ENCODE measurements around the gene PHACTR3.
"Not testable (repeated sequence)": the region's sequence is repeated elsewhere in the genome, so short reads cannot be mapped to it uniquely, and the experiment has no call there.

The PHACTR3 gene

DNA sequence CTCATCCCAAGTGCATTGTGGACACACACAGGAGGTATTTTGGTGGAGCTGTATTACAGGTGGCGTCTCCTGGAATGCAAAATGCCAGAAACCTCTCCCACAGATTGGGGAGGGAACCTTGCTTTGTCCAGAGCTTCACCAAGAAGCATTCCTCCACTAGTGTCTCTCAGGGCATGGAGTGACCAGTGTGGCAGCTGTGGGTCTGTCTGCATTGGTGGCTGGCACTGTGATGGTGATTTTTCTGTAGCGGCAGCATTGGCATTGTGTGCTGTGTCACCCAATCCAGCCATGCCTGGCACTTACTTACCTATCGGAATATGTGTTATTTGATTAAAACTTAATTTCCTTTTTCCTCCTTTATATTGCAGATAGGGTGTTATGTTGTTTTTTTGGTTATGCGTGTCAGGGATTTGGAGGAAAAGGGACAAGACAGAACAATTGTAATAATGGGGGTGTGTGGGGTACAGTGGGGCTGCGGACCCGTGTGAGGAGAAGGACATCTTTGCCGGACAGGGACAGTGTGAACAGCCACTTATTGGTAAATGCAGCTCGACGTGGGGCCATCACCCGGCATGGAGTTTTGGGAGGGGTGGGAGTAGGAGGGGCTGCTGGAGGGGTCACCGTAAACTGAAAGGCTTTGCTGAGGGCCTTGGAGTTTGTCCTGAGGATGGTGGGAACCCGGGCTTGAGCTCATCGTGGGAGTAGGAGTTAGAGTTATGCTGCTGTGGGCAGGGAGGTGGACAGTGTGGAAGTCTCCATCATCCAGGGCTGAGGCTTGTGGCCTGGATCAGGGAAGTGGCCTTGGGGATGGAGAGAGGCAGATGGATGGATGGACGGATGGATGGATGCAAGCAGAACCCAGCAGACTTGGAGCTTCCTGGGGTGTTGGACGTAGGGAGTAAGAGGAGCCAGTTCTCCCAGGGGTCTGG lies 224.0 kb downstream of the PHACTR3 start:
- DNase-seq (ENCODE audit: low read depth in 2 of 2), result no peak

DNA sequence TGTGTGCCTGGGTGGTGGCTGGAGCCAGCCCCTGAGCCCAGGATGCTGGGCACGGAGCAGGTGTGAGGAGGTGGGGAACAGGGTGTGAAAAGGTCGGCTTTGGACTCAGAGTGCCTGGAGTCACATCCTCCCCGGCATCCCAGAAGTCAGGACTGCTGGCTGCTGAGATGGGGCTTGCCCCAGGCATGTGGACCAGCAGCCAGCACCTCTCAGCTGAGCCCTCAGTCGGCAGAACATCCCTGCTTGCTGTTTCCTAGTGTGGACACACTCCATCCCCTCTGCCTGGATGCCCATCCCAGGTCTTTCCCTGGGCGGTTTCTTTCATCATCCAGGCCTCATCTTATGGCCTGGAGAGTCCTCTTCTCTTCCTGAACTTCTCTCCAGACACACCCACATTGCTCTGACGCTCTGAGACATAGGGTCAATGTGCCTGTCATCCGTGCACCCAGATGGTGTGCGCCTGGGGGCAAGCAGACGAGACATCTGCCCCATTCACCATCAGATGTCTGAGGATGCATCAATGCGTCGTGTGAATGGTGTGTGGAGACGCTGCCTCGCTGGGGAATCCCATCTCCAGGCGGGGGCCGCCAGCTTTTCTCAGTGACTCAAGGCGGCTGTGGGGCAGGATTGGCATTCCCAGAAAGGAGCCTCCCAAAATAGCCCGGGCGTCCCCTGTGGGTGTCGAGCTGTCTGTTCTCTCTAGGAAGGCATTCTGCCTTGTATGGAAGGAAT lies 224.9 kb downstream of the PHACTR3 start:
- DNase-seq (ENCODE audit: low read depth in 2 of 2), result no peak

DNA sequence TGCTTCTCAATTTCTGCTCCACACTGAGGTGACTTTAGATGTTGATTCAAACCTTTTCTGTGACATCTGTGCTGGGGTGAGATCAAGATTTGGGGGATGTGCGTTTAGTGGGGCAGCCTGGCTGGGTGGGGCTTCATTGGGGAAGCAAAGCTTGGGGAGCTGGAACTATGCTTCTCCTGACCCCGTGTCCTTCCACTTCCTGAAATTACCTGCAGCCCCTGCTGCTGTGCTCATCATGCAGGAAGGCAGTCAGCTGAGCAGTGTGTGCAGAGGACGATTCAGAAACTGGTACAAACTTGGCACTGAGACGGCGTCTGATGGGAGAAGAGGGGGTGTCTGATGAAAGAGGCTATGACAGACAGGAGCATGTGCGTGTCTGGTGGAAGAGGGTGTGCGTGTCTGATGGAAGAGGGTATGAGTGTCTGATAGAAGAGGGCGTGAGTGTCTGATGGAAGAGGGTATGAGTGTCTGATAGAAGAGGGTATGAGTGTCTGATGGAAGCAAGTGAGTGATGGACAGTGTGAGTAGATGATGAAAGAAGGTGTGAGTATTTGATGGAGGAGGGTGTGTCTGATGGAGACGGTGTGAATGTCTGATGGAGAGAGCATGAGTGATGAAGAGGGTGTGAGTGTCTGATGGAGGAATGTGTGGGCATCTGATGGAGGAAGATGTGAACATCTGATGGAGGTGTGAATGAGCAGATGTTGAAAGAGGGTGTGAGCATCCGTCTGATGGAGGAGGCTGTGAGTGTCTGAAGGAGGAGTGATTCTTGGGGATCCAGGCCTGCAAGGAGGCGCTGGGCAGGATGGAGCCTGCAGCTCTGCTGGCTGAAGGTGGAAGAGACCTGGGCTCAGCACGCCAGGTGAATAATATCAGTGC lies 225.7 kb downstream of the PHACTR3 start:
- no peak for DNase-seq (ENCODE audit: low read depth in 2 of 2)

DNA sequence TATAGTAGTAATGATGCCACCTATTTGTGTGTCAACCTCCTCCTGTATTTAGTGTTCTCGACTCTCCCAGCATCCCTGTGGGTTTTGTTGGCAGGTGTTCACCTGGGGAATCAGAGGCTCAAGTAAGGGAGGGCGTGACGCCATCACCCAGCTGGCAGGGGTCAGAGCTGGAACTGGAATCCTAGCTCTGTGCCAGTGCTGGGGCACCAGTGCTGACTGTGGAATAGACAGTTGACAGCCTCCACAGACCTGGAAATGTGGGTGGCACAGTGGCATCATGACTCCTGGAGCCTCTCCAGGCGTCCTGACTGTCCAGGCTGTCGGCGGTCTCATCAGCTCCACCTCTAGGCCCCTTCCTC lies 226.3 kb downstream of the PHACTR3 start:
- no peak for DNase-seq (ENCODE audit: low read depth in 2 of 2)

DNA sequence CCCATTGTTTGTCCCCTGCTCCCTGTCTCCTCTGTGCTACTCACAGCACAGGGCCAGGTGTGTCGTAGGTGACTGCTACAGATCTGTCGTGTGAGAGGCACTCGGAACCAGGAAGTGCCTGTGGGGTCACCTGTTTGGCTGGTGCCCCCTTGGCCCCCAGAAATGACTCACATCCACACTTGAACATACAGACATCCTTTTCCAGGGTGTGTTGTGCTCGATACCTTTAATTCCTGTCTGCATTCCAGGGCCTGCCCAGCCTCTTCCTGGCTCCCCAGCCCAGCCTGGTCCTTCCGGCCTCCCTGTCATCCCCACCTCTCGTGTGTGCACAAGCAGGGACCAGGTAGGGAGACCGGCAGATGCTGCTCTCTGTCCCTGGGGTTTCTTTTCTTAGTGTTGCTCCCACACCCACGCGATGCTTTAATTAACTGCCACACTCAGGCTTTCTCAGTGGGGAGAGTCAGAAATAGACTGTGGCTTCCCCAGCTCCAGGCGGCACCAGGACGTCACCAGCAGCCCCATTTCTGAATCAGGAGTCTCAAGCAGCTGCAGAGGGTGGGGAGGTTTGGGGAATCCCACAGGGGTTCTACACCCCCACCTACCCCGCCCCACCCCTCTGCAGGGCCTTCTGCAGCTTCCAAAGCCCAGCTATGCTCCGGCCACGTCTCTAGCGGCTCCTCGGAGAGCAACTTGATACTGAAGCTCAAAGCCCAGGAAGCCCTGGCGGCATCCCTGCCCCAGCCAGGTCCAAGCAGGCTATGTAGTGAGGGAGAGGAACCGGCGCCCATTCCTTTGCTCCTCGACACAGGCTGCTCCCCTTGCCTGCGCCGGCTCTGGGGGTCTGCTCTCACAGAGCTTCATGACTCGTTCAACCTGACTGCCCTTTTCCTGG lies 226.9 kb downstream of the PHACTR3 start:
- no peak for DNase-seq (ENCODE audit: low read depth in 2 of 2)

DNA sequence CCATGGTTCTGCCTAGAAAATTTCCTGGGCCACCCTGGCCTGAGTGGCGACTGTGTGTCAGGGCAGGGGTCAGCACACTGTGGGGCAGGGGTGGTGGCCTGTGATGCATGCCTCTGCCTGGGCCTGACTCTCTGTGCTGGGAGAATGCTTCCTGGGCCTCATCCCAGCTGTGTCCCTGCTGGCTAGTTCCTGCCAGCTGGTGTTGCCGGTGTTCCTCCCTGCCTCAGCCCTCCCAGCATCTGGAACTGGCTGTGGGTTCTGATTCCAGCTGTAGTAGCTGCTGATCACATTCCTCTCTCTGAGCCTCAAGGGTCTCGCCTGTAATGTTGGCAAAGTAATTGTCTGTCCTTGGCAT lies 227.6 kb downstream of the PHACTR3 start:
- DNase-seq (ENCODE audit: low read depth in 2 of 2), result no peak

DNA sequence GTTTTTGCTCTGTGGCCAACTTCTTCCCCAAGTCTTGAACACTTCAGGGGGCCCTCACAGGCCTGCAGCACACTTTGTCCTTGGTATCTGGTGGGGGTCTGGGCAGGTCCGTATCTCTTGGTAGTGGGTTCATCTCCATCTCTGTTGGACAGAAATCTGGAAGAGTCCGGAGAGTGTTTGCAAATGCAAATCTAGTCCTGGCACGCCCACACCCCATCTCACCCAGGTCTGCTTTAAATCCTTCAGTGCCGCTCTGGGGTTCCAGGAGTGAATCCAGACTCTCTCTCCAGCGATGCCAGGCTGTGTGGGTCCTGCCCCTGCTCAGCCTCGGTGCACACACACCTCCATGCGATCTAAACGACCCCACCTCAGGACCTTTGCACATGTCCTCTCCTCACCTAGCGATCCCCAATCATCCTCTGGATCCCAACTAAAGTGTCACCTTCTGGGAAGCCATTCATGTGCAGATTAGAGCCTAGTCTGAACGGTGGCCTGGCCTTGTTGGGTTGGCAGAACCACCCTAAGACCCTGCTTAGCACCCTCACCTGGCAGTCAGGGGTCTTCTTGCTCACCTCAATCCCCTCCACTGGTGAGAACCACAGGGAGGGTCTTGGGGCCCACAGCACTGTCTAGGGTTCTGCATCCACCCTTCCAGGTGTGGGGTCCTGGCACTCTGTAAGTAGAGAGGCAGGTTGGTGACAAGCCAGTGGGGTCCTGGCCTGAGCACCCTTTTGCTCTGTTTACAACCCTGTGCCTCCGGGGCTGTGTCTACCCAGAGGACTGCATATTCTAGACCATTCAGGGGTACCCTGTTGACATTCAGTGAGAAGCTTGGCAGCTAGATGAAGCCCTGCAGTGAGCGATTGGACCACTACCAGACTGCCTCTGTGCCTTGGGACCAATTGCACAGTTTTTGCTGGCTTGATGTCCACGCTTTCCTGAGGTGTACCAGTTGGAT lies 228.3 kb downstream of the PHACTR3 start:
- DNase-seq (ENCODE audit: low read depth in 2 of 2), result no peak

DNA sequence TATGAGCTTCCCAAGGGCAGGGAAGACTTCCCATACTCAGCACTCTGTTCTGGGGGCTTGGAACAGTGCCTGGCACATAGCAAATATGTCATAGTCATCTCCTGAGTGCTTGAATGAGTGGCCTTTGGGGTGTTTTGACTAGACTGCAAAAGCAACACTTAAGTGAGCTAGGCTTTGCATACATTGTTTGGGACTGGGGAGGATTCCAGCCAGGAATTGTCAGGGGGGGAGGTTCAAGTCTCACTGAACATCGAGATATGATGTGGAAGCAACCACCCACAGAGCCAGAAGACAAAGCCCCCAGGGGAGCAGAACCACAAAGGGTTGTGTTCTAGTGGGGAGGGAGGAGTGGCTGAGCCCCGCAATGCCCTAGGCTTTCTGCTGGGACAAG lies 230.7 kb downstream of the PHACTR3 start:
- no peak for DNase-seq (ENCODE audit: low read depth in 2 of 2)

DNA sequence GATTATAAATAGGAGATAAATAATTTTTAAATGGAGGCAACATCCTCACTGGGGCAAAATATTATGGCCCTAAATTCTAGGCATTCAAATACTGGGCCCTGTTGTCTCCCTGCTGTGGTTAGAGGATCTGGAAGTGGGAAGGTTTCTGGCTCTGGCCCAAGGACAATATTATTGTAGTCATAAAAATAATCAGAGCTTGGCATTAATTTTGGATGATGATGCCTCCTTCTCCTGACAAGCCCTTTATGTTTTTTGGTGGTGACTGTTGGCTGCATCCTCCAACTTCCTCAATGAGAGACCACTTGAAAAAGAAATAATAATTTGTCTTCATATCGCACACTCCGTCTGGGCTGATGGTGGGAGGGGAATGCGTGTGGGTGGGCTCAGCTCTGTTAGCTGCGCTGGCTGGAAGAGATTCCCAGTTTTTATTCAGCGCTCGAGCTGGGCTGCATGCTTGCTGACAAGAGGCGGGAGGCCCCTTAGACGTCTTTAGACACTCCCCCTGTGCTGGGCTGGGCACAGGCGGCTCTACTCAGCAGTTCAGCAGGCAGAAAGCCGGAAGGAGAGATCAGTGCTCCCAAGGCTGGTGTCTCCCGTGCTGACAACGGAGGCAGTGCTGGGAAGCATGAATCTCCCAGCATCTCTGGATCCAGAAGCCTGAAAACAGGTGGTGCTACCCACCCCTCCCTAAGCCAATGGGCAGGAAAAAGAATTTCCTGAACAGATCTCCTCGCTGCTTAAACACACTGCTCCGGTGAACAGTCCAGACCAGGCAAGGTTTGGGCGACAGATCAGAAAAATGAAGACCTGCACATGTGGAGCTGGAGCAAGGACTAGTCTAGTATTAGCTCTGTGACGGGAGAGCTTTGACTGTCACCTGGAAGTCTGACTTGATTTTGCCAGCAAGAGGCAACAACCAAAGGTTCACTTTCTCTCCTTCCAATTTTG lies 231.4 kb downstream of the PHACTR3 start:
- DNase-seq (ENCODE audit: low read depth in 2 of 2), result no peak

DNA sequence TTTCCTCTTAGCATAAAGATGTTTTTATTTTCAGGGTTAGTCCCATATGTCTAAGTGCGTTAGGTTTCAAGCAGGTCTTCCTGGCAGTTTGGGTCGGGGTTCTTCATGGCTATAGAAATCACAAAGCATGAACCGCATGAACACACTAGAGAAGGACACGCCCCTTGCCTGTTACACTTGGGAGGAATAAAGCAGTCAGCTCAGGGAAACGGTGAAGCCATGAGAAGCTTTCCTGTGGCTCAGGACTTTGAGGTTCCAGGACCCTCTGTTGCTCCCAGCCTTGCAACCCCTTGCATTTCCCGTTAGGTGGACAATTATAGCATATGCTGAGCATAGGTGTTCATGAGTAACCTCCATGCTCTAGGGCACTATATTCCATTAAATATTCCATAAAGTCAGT lies 232.4 kb downstream of the PHACTR3 start:
- no peak for DNase-seq (ENCODE audit: low read depth in 2 of 2)

DNA sequence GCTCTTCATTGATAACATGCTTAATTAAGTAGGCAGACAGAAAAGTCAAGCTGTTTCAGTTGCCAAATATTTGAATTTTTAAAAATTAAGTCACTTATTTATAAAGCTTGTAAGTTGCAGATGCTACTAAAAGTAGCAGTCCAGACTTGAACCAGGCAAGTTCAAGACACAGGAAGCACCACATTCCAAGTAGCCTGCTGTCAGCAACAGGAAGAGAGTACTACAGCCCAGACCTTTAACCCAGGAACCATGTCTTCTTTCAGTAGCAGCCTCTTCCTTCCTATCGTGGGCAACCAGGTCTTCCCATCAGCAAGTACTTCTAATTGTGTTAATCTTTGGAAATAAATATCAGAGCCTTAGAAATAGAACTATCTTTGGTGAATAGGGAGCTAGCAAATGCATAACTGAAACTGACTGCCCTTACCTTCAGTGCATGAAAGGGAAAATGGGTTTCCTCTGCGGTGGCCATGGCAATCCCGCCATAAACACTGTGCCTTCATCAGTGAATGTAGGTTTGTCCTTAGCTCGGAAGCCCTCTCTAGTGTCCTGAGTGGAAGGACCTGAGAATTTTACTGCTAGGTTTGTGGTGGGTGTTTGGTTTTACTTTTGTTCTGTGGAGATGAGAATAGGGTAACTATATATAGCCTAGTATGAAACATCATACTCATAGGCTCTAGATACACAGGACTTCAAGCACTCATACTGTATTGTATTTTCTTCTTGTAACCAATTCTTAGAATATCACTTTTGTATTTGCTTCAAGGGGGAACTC lies 233.5 kb downstream of the PHACTR3 start:
- no peak for DNase-seq (ENCODE audit: low read depth in 2 of 2)

DNA sequence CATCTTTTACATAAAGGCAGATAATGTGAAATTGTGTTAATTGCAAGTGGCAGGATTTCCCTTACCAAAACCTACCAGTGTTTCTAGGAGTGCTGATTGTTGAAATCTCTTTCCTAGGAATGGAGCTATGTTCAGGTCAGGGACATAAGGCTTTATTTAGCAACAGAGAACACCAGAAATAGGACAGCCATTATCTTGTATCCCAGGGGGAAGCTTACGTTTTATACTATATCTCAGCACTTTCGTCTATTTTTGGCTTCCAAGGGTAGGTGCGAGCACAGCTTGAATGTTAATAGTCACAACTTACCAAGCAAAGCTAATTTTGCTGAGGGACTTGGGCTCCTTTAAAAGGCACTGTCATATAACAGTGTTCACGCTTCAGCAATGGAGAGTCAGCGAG lies 235.1 kb downstream of the PHACTR3 start:
- no peak for DNase-seq (ENCODE audit: low read depth in 2 of 2)

DNA sequence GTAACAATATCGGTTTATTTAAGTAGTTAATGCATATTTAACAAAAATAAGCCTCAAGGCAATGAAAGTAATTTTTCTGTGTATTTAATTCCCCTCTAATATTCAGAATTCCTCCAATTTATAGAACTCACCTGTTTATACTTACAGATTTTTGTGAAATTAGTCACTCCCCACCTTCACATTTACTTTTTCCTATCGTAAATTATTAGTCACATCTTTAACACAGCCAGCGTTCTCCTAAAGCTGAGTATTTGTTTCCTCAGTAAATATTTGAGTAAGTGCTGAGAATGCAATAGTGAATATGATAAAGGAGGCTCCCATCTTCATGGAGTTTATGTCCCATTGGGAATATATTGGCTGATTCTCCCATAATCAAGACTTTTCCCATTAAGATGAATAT lies 241.1 kb downstream of the PHACTR3 start:
- no peak for DNase-seq (ENCODE audit: low read depth in 2 of 2)

DNA sequence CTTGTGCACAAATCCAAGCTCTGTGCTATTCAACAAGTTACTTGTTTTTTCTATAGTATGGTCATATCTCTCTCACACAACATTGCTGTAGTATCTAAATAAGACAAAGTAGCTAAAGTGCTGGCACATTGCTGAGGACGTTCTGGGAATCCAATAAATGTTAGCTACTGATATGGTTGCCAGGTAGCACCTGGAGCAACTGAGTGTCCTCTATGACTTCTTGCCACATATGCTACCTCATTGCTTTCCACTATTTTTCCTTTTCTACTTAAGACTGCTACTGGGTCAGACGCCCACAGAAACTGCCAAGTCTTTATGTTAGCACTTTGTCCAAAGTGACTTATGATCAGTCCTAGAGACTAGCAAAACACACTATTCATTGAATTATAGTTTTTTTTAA lies 243.8 kb downstream of the PHACTR3 start:
- DNase-seq (ENCODE audit: low read depth in 2 of 2), result no peak

DNA sequence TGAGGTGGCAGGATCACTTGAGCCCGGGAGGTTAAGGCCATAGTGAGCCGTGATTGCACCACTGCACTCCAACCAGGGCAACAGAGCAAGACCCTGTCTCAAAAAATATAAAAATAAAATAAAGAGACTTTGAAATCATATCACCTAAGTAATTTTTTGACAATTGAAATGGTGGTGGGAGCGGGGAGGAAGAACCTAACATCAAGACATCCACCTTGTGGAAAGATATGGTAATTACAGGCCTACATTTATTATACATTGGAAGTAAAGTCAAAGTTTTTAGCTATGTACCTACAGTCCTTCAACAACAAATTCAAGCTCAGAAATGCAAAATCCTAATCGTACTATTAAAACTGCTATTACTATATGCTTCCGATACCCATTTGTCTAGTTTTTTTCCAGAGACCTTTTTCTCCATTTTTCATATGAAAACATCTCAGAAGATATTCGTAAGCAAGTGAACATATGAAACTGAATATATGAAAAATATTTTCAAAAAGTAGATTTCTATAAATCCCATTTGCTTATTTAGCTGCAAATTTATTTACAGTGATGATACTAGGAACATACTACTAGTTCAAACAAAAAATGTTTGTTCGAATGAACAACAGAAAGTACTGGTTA lies 245.8 kb downstream of the PHACTR3 start:
- DNase-seq (ENCODE audit: low read depth in 2 of 2), result no peak

DNA sequence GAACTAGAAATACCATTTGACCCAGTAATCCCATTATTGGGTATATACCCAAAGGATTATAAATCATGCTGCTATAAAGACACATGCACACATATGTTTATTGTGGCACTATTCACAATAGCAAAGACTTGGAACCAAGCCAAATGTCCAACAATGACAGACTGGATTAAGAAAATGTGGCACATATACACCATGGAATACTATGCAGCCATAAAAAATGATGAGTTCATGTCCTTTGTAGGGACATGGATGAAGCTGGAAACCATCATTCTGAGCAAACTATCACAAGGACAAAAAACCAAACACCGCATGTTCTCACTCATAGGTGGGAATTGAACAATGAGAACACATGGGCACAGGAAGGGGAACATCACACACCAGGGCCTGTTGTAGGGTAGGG lies 252.2 kb downstream of the PHACTR3 start:
- not testable (repeated sequence) for DNase-seq (ENCODE audit: low read depth in 2 of 2)

DNA sequence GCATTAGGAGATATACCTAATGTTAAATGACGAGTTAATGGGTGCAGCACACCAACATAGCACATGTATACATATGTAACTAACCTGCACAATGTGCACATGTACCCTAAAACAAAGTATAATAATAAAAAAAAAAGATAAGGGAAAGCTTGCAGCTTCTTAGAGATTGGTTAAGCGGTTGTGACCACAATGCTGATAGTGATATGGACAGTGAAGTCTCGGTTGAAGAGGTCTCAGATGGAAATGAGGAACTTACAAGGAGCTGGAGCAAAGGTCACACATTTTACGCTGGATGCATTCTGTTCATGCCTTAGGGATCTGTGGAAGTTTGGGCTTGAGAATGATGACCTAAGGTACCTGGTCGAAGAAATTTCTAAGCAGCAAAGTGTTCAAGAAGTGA lies 252.6 kb downstream of the PHACTR3 start:
- not testable (repeated sequence) for DNase-seq (ENCODE audit: low read depth in 2 of 2)

DNA sequence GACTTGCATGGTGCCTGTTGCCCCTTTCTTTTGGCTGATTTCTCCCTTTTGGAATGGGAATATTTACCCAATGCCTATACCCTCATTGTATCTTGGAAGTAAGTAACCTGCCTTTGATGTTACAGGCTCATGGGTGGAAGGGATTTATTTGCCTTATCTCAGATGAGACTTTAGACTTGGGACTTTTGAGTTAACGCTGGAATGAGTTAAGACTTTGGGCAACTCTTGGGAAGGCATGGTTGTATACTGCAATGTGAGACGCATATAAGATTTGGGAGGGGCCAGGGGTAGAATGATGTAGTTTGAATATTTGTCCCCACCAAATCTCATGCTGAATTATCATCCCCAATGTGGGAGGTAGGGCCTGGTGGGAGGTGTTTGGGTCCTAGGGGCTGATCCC lies 253.6 kb downstream of the PHACTR3 start:
- no peak for DNase-seq (ENCODE audit: low read depth in 2 of 2)
